Kidney epithelial cell (primary cell): ENCODE results near the gene TTLL11. TPM values are rescaled to one million over a fixed set of nuclear protein-coding genes. Genes with fewer than 3 reads are reported as not detected.

Experiments used
- DNase-seq: peaks from one replicate; pipeline ENCODE4 v3.0.0-alpha.2; 2010; ENCODE audit warnings: low read depth
- H3K27me3 ChIP-seq: 2 replicates; pipeline ENCODE4 v1.6.0; 2011; ENCODE audit warnings: low read length; ENCODE audit not compliant: control insufficient read depth, insufficient read depth
- H3K36me3 ChIP-seq: 2 replicates; pipeline ENCODE4 v1.5.1; 2011; ENCODE audit warnings: low read length; ENCODE audit not compliant: control insufficient read depth, insufficient read depth
- H3K4me3 ChIP-seq: 2 replicates; pipeline ENCODE4 v1.5.1; 2011; ENCODE audit warnings: low read depth, mild to moderate bottlenecking, control low read depth, low read length
- CTCF ChIP-seq: IDR thresholded peaks from 2 replicates; pipeline ENCODE4 v1.5.1; 2011; ENCODE audit warnings: mild to moderate bottlenecking, moderate library complexity, low read length, control low read depth, inconsistent platforms; ENCODE audit not compliant: insufficient read depth, poor library complexity, severe bottlenecking
- total RNA-seq: library from RNA; depleted of rRNA; stranded (reverse); fragments of >200 nt; gene quantifications from 2 replicates; pipeline ENCODE4 v1.2.3, GENCODE V29; 2015

Gene TTLL11
- total RNA-seq, 1 donor from 2014 or later = 4.2 TPM

GRCh38 chr9:121955649-121956048 is 137.5 kb downstream of the TTLL11 start:
- TF ChIP-seq CTCF = no peak
- DNase-seq = no peak
- no peaks in the 10 kb centered on the region for H3K36me3 ChIP-seq
- H3K4me3 ChIP-seq = no peak overlapping the region
- no peaks in the 10 kb centered on the region for H3K27me3 ChIP-seq

GRCh38 chr9:121954477-121955140 is 138.5 kb downstream of the TTLL11 start:
- Histone ChIP-seq H3K36me3 (no peaks in the 10 kb centered on the region), H3K4me3 (no peak overlapping the region), H3K27me3 (no peaks in the 10 kb centered on the region)
- TF ChIP-seq CTCF = no peak
- no peak for DNase-seq

GRCh38 chr9:121952611-121953010 is 140.5 kb downstream of the TTLL11 start:
- TF ChIP-seq CTCF = no peak
- Histone ChIP-seq H3K27me3 (no peaks in the 10 kb centered on the region), H3K36me3 (no peaks in the 10 kb centered on the region), H3K4me3 (no peak overlapping the region)
- no peak for DNase-seq

- Histone ChIP-seq H3K4me3 (no peak overlapping the region), H3K36me3 (no peaks in the 10 kb centered on the region), H3K27me3 (no peaks in the 10 kb centered on the region)
- DNase-seq = no peak
- TF ChIP-seq CTCF = no peak
These were observed 142.2 kb downstream of the TTLL11 start for GRCh38 chr9:121950866-121951265.

- Histone ChIP-seq H3K4me3 (no peak overlapping the region), H3K27me3 (no peaks in the 10 kb centered on the region), H3K36me3 (no peaks in the 10 kb centered on the region)
- DNase-seq = no peak
- TF ChIP-seq CTCF = no peak
These were observed 142.7 kb downstream of the TTLL11 start for GRCh38 chr9:121950441-121950840.

- H3K36me3 ChIP-seq = no peaks in the 10 kb centered on the region
- no peaks in the 10 kb centered on the region for H3K27me3 ChIP-seq
- DNase-seq = no peak
- no peak for TF ChIP-seq CTCF
- H3K4me3 ChIP-seq = no peak overlapping the region
These were observed 143.3 kb downstream of the TTLL11 start for GRCh38 chr9:121949766-121950165.
